Astrocyte (in vitro differentiated cells and primary cell): ENCODE data around the gene CELA2B.

Source experiments
- CTCF ChIP-seq: IDR thresholded peaks from 2 replicates; pipeline ENCODE4 v1.5.1; 2011; ENCODE audit warnings: low read depth, mild to moderate bottlenecking, inconsistent platforms, low read length, moderate library complexity; ENCODE audit not compliant: insufficient read depth
- EZH2 ChIP-seq: IDR thresholded peaks from 2 replicates; pipeline ENCODE4 v1.6.1; 2012; ENCODE audit warnings: mild to moderate bottlenecking, low read length, inconsistent platforms; ENCODE audit not compliant: insufficient read depth

- TF ChIP-seq CTCF (no peak), EZH2 (no peak)
Measured at GRCh38 chr1:15509586-15509985, 33.7 kb downstream of the CELA2B start.
